ENCODE measurements around the gene RPS6KA5.

RPS6KA5 gene

GRCh38 chr14:90969531-90970166 is 90.8 kb downstream of the RPS6KA5 start:
- no peak for DNase-seq (ENCODE audit: extremely low read depth, low read depth)
- TF ChIP-seq, protein P1, sequence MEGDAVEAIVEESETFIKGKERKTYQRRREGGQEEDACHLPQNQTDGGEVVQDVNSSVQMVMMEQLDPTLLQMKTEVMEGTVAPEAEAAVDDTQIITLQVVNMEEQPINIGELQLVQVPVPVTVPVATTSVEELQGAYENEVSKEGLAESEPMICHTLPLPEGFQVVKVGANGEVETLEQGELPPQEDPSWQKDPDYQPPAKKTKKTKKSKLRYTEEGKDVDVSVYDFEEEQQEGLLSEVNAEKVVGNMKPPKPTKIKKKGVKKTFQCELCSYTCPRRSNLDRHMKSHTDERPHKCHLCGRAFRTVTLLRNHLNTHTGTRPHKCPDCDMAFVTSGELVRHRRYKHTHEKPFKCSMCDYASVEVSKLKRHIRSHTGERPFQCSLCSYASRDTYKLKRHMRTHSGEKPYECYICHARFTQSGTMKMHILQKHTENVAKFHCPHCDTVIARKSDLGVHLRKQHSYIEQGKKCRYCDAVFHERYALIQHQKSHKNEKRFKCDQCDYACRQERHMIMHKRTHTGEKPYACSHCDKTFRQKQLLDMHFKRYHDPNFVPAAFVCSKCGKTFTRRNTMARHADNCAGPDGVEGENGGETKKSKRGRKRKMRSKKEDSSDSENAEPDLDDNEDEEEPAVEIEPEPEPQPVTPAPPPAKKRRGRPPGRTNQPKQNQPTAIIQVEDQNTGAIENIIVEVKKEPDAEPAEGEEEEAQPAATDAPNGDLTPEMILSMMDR (IDR thresholded peaks at IDR 0.05; ENCODE audit: low read depth, low read length) = no peak

- TF ChIP-seq, protein P1 (IDR thresholded peaks at IDR 0.05; ENCODE audit: low read depth, low read length) = no peak
- no peak for DNase-seq (ENCODE audit: extremely low read depth, low read depth)
These were observed 92.4 kb downstream of the RPS6KA5 start for GRCh38 chr14:90968025-90968424.

DNA sequence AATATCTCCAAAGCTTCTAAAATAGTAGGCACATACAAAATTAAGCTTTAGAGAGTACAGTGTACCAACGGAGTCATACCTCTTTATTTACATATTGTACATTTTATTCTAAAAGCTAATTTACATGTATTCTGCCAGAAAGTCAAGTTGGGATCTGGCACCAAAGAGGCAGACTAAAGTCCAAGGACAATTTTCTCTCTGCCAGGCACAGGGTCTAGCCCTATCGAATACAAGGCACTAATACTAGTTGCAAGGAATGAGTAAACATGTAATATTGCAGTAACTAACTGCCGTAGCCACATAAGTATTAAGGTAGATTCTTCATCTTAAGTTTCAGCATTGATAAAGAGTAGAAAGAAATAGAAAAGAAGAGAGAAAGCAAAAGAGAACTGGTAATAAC is 93.9 kb downstream of the RPS6KA5 start:
- TF ChIP-seq, protein P1 (IDR thresholded peaks at IDR 0.05; ENCODE audit: low read depth, low read length) = no peak
- DNase-seq (ENCODE audit: extremely low read depth, low read depth) = no peak

- no peak for DNase-seq (ENCODE audit: extremely low read depth, low read depth)
- TF ChIP-seq, protein P1 (IDR thresholded peaks at IDR 0.05; ENCODE audit: low read depth, low read length) = no peak
These were observed 94.7 kb downstream of the RPS6KA5 start for GRCh38 chr14:90965765-90966164.

GRCh38 chr14:90963343-90963742 is 97.1 kb downstream of the RPS6KA5 start:
- TF ChIP-seq, protein P1 (IDR thresholded peaks at IDR 0.05; ENCODE audit: low read depth, low read length) = no peak
- DNase-seq (ENCODE audit: extremely low read depth, low read depth) = no peak

DNA sequence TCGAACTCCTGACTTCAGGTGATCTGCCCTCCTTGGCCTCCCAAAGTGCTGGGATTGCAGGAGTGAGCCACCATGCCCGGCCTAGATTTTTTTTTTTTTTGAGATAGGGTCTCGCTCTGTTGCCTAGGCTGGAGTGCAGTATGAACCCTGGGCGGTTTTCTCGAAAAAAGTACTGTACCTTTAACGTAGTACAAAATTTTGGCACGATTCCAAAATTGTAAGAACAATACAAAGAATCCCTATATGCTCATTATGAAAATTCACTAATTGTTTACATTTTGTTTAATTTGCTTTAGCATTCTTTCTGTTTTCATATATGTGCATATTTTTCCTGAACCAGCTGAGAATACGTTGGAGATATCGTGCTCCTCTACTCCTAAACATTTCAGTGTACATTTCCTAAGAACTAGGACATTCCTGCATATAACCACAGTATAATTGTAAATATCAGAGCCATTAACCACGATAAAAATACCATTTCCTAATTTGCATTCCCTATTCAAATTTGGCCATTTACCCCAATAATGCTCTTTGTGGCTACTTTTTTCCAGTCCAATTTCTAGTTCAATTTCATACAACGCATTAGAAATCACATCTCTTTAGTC is 97.8 kb downstream of the RPS6KA5 start:
- TF ChIP-seq, protein P1 (IDR thresholded peaks at IDR 0.05; ENCODE audit: low read depth, low read length) = no peak
- no peak for DNase-seq (ENCODE audit: extremely low read depth, low read depth)

DNA sequence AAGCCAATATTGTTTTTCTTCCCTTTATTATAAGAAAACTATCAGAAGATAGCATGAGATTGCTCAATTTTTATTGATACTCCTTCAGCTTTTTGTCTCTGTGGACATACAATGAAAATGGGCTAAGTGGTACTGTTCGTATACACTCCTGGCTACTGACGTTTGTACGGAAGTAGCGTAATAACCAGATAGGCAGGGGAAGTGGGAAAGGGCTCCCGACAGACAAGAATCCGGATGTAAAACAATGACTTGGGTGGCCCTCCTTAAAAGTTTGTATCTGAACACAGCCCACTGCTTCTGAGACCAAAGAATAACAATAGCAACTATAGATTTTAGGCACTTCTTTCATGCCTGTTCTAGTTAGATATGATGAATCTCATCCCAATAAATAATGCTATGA is 99.6 kb downstream of the RPS6KA5 start:
- TF ChIP-seq, protein P1 (IDR thresholded peaks at IDR 0.05; ENCODE audit: low read depth, low read length) = no peak
- no peak for DNase-seq (ENCODE audit: extremely low read depth, low read depth)

All from AG09319 (cell line).